ACHN (cell line): Measurements from ENCODE around the gene ACOX3.

Experiments used
- DNase-seq: peaks from one replicate; pipeline ENCODE4 v3.0.0-alpha.2; 2015
- in situ Hi-C: cut with HindIII; loops from 2 replicates; pipeline ENCODE4 v1.10.0; 2017; ENCODE audit warnings: low sequenced_read_pairs, low pct_ligation_motif_present, low pct_unique_long_range_greater_than_20kb

The ACOX3 gene

DNA sequence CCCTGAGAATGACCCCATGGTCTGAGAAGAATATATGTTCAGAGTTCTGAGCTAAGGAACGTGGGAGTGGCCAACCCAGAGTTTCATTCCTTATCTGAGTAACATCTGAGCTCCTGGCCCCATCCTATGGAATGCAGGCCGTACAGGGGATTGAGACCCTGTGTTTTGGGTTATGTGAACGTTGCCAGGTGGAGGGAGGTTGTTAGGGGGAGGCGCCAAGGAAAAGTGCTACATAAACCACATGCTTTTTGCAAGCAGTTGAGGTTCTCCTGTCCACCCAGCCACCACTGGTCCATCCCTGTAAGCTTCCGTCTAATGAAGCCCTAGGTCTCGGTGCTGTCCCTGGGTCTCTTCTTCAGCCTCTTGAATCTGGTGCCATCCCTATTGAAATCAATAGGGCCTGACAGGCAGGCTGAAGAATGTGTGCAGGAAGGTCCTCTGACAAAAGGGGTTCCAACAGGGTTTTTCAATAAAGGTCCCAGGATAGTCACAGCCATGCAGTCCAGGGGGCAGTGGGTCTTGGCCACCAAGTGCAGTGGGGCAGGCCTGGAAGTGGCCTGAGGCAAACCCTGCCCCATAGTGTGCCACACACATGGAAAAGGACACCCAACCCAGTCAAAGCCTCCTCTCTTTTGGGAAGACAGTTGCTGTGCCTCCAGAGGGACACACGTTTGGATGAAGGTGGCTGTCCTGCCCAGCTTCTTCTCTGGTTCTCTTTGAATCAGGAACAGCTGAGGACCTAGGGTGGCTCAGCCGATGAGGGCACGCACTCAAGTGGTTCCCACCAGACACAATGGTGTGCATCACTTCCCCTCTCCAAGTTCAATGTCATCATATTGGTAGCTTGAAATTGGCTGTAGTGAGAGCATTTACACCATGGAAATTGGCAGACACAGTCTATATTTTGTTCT is 117.5 kb downstream of the ACOX3 start:
- in situ Hi-C loops, result no loop called here
- DNase-seq, result no peak

DNA sequence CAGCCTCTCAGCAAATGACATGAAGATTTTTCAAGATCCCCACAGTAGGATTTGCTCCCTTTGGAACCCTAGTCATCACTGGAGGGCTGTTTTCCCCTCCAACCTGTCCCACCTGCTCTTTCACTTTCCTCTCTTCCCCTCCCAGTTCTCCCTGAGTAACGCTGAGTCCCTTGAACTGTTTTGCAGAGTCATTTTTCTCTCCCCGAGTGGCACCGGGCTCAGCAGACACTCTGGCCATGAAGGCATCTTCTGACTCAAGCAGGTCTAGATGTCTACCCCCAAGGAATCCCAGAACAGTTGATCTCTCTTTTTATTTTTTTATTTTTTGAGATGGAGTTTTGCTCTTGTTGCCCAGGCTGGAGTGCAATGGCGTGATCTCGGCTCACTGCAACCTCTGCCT is 118.8 kb downstream of the ACOX3 start:
- DNase-seq, result no peak
- in situ Hi-C loops, result no loop called here

DNA sequence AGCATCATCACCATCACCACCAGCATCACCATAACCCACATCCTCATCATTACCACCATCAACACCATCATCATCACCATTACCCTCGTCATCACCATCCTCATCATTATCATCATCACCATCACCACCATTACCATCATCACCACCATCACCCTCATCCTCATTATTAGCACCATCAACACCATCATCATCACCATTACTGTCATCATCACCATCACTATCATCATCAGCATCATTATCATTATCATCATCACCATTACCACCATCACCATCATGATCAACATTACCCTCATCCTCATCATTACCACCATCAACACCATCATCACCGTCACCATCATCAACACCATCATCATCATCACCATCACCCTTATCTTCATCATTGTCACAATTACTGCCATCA is 119.3 kb downstream of the ACOX3 start:
- no peak for DNase-seq
- in situ Hi-C loops, result no loop called here

DNA sequence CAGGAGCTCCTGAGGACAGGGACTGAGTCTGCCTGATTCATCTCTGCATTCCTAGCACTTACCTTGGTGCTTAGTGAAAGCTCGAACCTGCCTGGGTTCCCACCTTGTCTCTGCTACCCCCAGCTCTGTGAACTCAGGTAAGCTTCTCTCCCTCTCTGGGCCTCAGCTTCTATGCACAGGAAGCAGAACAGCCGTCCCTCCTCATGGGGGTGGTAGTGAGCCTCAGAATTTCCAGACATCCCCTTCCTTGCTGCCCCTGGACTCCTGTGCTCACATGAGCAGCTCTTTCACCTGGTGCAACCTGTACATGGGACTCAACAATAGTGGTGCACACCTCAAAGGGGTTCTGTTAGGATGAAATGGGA is 120.2 kb downstream of the ACOX3 start:
- no peak for DNase-seq

DNA sequence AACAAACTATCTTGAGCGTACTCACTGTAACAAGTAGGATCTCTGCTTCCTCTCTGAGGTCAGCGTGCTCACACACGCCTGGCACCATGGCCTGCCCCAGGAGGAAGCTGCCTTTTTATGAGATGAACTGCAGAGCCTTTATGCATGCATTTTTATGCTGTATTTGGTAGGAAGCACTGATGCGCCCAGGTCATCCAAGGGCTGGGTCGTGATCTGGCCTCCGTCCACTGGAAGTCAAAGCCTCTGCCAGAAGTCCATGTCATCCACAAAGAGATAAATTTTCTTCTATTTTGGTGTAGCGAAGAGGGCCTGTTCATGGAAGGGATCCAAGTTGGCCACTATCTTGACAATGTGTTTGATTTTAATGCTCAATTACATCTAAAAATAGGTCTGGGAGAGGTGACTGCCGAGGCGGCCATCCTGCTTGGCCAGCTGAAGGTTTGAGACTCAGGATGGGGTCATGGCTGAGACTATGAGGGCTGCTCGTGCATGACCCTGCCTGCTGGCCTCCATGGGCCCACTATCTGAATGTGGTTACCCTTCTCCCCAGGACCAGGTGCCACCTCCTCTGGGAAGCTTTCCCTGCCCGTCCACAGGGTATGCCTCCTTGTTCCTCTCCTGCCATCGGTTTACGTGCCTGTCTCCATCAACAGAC is 120.7 kb downstream of the ACOX3 start:
- in situ Hi-C loops, result no loop called here
- DNase-seq, result no peak

More for the DNA sequence above, 120.2 kb downstream of the ACOX3 start:
- in situ Hi-C loops, result no loop called here

DNA sequence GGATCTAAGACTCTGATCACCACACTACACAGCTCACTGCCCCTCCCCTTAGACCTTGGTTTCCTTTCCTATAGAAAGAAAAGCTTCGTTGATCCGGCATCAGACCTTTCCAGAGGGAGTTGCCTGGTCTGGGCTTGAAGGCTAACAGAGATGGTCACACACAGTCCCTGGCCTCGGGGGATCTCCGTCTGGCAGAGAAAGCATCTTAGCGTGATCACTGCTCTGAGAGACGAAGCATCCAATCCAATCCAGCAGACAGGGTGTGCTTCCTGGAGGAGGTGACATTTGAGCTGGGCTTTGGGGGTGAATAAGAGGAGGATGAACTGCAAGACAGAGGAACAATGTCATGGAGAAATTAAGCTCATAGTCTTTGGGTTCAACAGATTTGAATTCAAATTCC is 121.5 kb downstream of the ACOX3 start:
- in situ Hi-C loops, result no loop called here
- DNase-seq, result no peak

DNA sequence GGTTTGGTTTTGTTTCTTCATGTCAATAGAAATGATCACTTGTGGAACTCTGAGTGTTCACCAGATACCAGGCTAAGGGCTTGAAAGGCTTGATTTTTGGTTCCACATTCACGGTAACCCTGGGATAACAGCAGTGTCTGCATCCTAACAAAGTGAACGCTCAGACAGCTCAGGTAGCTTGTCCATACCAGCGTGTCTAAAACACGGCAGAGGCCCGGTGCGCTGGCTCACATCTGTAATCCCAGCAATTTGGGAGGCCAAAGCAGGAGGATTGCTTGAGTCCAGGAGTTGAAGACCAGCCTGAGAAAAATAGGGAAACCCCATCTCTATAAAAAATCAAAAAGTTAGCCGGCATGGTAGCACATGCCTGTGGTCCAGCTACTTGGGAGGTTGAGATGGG is 122.0 kb downstream of the ACOX3 start:
- DNase-seq, result no peak
- in situ Hi-C loops, result no loop called here

DNA sequence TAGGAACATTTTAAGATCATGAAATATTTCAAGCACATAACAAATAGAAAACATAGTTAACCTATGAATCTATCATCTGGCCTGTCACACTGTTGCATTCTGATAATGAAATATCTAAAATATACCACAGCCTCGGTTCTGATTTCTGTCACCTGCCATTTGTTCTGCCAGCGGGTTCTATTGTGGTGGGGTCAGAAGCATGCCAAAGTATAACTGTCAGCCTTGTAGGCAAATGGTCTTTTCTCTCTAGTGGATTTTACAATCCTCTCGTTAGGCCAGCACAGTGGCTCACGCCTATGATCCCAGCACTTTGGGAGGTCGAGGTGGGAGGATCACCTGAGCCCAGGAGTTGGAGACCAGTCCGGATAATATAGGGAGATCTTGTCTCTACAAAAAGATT is 123.0 kb downstream of the ACOX3 start:
- in situ Hi-C loops, result no loop called here
- no peak for DNase-seq

DNA sequence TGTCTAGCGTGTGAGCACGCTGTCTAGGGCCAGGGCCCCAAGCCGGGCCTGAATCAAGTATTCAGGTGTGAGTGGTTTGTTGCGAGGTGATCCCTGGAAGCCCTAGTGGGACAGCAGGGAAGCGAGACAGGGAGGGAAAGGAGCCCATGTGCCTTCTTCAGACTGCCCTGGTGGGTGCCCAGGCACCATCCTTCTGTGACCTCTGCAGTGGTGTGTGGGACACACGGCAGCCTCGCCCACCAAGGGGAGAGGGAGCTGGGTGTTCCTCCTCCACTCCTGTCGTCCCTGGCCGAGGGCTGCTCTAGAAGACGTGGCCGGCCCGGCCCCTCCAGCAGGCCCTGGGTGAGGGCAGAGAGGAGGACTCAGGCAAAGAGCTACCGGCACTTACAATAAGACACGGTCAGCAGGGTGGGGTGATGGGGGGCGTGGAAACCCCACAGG is 123.6 kb downstream of the ACOX3 start:
- in situ Hi-C loops, result no loop called here
- DNase-seq, result no peak
